Choroid plexus epithelial cell (primary cell): Measurements from ENCODE around the gene ZNF280B.

Experiments used
- DNase-seq: peaks from one replicate; pipeline ENCODE4 v3.0.0-alpha.2; 2010; ENCODE audit warnings: low read depth
- H3K4me3 ChIP-seq: 2 replicates; pipeline ENCODE4 v1.5.1; 2011; ENCODE audit warnings: low read depth, mild to moderate bottlenecking, control low read depth, low read length, moderate library complexity
- TF ChIP-seq, protein P1 (sequence below): conservative IDR thresholded peaks from 2 replicates; pipeline ENCODE4 v1.5.1; 2011; ENCODE audit warnings: low read depth, mild to moderate bottlenecking, control low read depth, inconsistent platforms, low read length, moderate library complexity

ZNF280B gene

DNA sequence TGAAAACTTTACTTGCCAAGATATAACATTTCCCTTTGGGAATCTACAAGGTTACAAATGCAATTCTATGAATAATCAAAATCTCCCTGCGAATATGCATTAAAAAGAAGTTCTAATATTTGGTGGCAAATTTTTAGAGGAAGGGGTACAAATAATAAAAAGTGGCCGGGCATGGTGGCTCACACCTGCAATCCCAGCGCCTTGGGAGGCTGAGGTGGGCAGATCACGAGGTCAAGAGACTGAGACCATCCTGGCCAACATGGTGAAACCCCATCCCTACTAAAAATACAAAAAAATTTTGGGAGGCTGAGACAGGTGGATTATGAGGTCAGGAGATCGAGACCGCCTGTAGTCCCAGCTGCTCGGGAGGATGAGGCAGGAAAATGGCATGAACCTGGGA lies 47.0 kb downstream of the ZNF280B start:
- TF ChIP-seq, protein P1, sequence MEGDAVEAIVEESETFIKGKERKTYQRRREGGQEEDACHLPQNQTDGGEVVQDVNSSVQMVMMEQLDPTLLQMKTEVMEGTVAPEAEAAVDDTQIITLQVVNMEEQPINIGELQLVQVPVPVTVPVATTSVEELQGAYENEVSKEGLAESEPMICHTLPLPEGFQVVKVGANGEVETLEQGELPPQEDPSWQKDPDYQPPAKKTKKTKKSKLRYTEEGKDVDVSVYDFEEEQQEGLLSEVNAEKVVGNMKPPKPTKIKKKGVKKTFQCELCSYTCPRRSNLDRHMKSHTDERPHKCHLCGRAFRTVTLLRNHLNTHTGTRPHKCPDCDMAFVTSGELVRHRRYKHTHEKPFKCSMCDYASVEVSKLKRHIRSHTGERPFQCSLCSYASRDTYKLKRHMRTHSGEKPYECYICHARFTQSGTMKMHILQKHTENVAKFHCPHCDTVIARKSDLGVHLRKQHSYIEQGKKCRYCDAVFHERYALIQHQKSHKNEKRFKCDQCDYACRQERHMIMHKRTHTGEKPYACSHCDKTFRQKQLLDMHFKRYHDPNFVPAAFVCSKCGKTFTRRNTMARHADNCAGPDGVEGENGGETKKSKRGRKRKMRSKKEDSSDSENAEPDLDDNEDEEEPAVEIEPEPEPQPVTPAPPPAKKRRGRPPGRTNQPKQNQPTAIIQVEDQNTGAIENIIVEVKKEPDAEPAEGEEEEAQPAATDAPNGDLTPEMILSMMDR, result no peak
- H3K4me3 ChIP-seq, result no peak overlapping the region

DNA sequence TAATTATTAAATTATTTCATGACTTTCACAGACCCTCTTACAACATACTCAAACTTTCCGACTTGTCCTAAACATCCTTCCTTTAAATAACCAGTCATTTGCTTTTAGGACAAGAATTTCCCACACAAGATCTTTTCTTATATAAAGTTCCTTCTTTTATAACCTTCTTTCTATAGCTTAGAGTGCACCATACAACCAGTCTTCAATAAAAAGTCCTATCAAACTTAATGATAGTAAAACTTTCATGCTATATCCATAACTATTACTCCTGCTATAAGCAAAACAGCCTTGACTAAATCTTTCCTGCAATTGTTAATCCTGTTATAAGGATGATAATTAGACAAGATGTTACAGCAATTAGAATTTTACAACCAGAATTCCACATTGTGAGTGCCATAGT lies 47.4 kb downstream of the ZNF280B start:
- TF ChIP-seq, protein P1, result no peak
- no peak for DNase-seq
- H3K4me3 ChIP-seq, result no peak overlapping the region

More for the DNA sequence above, 47.0 kb downstream of the ZNF280B start:
- no peak for DNase-seq

- DNase-seq, result peak; percentile 35
- no peak overlapping the region for H3K4me3 ChIP-seq
- TF ChIP-seq, protein P1, result peak; percentile 40
These were observed 47.9 kb downstream of the ZNF280B start for GRCh38 chr22:22460635-22461034.

DNA sequence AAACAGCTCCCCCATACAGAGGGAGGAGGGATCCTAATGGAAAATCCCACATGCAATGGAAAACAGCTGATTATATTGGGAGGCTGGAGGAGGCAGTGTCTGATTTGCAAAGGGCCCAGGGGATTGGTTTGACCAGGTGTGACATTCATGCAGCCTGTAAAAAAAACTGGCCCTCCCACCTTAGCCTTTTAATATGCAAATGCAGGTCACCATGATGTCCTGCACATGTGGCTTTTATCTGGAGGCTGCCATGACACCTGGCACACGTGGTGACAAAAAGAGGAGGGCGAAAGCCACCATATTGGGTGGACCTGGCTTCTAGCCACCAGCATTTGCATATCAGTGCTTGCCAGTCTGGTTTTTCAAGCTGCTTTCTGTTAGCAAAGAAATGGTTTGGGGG lies 48.5 kb downstream of the ZNF280B start:
- no peak overlapping the region for H3K4me3 ChIP-seq
- DNase-seq, result no peak
- TF ChIP-seq, protein P1, result no peak

DNA sequence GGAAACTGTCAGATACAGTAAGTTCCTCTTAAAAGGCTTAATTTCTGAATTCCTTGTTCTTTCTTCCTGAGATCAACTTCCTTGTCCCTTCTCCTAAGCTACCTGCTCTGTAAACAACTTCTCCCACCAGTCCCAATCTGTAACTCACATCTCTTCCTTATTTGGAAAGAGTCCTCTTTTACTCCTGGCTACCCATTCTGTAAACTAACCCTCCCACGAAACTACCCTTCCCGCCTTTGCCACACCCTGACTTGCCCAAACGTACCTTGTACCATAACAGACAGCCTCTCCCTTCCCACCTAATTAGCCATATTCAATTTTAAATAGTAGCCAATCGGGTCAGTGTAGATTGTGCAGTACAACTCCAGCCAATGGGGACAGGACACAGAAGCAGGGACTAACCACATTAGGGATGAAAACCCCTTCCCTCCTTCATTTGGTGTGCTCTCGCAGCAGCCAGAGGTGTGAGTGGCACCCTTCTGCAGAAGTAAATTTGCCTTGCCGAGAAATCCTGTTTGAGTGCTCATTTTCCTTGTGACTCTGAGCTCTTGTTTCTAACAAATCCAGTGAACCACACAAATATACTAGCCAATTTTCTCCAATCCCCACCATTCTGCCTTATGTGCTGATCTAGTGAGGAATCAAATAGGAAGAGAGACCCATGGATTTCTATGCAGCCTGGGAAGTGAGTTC lies 49.5 kb downstream of the ZNF280B start:
- DNase-seq, result peak; percentile 4
- TF ChIP-seq, protein P1, result no peak
- H3K4me3 ChIP-seq, result no peak overlapping the region

DNA sequence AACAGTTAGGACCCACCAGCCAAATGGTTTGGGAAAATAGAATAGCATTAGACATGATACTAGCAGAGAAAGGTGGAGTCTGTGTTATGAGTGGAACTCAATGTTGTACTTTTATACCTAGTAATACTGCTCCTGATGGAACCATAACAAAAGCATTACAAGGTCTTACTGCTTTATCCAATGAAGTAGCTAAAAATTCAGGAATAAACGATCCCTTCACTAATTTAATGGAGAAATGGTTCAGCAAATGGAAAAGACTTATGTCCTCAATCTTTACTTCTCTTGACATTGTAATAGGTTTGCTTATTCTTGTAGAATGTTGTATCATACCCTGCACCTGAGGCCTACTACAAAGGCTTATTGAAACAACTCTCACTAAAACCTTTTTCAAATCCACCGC lies 50.2 kb downstream of the ZNF280B start:
- no peak overlapping the region for H3K4me3 ChIP-seq
- TF ChIP-seq, protein P1, result no peak
- DNase-seq, result no peak

DNA sequence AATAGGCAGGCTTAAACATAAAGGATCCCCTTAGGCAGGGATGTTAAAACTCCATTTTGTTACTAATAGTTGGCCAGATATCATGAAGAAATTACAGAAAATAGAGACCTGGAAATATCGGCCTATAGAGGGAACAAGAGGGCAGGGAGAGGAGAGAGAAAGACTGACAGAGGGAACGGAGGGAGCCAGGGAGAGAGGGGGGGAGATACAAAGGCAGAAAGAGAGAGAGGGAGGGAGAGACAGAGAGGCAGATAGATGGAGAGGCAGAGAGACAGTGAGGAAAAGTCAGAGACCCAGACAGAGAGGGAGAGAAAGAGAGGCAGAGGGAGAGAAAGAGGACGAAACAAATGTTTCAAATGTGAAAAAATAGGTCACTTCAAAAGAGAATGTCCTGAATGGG lies 53.5 kb downstream of the ZNF280B start:
- DNase-seq, result no peak
- TF ChIP-seq, protein P1, result no peak

More for the DNA sequence above, 53.5 kb downstream of the ZNF280B start:
- H3K4me3 ChIP-seq, result no peak overlapping the region
